Measurements from ENCODE around the gene DBX1. TPM values are rescaled to one million over a fixed set of nuclear protein-coding genes. Genes with fewer than 3 reads are reported as not detected.
A peak's percentile ranks its signal among the peaks of the same experiment; 100 is the strongest.

The DBX1 gene
- total RNA-seq, 4 donors from 2014 or later = not detected

DNA sequence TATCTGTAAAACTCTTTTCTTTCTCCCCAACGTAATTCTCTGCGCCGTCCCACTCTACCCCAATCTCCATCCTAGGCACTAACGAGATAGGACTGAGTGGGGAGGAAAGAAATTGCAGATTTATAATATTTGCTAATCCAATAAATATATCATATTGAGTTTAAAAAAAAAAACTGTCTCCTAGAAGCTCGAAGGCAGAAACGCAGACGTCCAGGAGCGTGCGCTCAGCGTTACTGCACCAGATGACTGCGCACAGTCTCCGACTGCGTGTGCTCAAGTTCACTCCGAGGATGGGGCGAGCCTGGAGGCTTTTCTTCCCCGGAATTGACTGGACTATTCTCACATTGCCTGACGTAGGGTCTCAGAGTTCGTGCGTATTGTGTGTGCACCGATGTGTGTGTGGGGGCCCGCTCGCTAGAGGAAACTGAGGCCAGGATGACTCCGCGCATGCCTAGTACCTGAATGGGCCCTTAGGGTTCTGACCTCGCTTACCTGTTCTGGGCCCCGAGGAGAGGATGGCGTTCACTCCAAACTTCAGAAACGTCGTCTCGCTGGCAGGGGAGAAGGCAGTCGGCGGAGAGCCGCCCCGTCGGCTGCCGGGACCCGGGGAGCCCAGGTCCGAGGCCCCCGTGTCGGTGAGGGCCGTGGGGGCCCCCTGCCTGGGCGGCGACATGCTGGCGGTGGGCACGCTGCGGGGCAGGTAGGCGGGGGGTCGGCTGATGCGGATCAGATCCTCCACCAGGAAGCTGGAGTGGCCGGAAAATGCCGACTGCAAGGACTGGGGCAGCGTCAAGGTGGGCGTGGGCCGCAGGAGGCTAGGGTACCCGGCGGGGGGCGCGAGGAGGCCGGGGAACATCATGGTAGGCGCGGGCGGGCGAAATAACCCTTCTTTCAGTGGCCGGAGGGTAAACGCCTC lies 551 bp downstream of the DBX1 start:
- H3K27ac ChIP-seq = no peak overlapping the region
- peaks cover 99% of the 10 kb centered on the region for H3K27me3 ChIP-seq
- TF ChIP-seq EP300 (IDR thresholded peaks at IDR 0.05) (no peak), POLR2A (IDR thresholded peaks at IDR 0.05) (no peak), POLR2AphosphoS5 (IDR thresholded peaks at IDR 0.05) (no peak)
- TF ChIP-seq, protein P1, sequence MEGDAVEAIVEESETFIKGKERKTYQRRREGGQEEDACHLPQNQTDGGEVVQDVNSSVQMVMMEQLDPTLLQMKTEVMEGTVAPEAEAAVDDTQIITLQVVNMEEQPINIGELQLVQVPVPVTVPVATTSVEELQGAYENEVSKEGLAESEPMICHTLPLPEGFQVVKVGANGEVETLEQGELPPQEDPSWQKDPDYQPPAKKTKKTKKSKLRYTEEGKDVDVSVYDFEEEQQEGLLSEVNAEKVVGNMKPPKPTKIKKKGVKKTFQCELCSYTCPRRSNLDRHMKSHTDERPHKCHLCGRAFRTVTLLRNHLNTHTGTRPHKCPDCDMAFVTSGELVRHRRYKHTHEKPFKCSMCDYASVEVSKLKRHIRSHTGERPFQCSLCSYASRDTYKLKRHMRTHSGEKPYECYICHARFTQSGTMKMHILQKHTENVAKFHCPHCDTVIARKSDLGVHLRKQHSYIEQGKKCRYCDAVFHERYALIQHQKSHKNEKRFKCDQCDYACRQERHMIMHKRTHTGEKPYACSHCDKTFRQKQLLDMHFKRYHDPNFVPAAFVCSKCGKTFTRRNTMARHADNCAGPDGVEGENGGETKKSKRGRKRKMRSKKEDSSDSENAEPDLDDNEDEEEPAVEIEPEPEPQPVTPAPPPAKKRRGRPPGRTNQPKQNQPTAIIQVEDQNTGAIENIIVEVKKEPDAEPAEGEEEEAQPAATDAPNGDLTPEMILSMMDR (IDR thresholded peaks at IDR 0.05) = no peak
- no peak overlapping the region for H3K4me3 ChIP-seq
- no peak for DNase-seq (ENCODE audit: low spot score in 2 of 2)
- peaks cover 41% of the 10 kb centered on the region for H3K4me1 ChIP-seq
- no peaks in the 10 kb centered on the region for H3K9me3 ChIP-seq
- no peaks in the 10 kb centered on the region for H3K36me3 ChIP-seq
- 9% methylated on average over 34 of the region's 65 CpGs for WGBS

DNA sequence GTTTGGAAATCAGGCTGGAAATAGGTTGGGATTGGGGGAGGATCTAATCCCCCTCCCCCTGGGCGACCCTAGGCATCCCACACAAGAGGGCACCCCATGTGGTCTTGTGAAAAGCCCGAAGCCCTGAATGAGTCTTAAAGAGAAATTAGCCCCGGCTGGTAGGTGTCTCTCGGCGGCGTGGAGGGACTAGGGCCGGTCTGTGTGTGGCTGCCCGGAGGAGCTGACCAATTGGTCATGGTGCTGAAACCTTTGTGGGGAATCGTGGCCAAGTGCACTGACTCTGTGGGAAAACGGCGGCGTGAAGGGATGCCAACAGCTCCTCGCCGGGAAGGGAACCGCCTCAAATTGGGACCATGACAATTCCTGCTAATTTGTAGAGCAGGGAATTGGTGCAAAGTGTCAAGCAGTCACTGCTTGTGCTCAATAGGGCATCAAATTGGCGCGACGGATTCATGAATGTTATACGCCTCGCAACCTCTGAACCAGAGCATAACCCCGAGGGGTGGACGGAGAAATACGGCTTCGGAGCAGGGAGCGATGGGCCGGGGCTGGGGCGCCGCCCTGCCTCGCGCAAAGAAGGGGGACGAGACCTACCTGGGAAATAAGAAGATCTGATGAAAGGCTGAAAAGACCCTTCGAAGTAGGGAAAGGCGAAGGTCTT lies 1.5 kb downstream of the DBX1 start:
- Histone ChIP-seq H3K27ac (no peak overlapping the region), H3K36me3 (no peaks in the 10 kb centered on the region), H3K9me3 (no peaks in the 10 kb centered on the region), H3K4me1 (peaks cover 39% of the 10 kb centered on the region), H3K27me3 (peaks cover 92% of the 10 kb centered on the region), H3K4me3 (no peak overlapping the region)
- 8% methylated on average over 28 of the region's 33 CpGs for WGBS
- DNase-seq (ENCODE audit: low spot score in 2 of 2) = no peak
- TF ChIP-seq POLR2AphosphoS5 (IDR thresholded peaks at IDR 0.05) (no peak), POLR2A (IDR thresholded peaks at IDR 0.05) (no peak), EP300 (IDR thresholded peaks at IDR 0.05) (no peak)
- TF ChIP-seq, protein P1 (IDR thresholded peaks at IDR 0.05) = no peak

DNA sequence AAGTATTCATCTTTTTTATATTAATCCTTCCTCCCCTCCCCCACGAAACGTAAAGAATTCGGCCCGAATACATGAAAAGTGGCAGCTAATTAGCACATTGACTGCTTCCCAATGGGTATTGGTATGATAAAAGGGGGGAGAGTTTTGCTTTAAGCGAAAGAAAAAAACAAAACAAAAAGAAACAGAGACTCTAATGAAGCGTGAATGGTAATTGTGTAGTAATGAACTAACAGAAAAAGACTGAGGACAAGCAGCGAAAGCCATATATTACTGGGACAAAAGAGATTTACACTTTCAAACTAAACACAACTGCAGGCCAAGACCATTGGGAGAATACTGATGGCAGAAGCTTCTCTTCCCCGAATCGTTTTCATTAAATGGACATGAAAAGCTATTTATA lies 2.5 kb downstream of the DBX1 start:
- H3K27me3 ChIP-seq = peaks cover 86% of the 10 kb centered on the region
- TF ChIP-seq, protein P1 (IDR thresholded peaks at IDR 0.05) = no peak
- TF ChIP-seq EP300 (IDR thresholded peaks at IDR 0.05) (no peak), POLR2AphosphoS5 (IDR thresholded peaks at IDR 0.05) (no peak), POLR2A (IDR thresholded peaks at IDR 0.05) (no peak)
- WGBS = 12% methylated on average over 9 of the region's 9 CpGs
- DNase-seq (ENCODE audit: low spot score in 2 of 2) = no peak
- H3K9me3 ChIP-seq = no peaks in the 10 kb centered on the region
- H3K27ac ChIP-seq = no peak overlapping the region
- no peaks in the 10 kb centered on the region for H3K36me3 ChIP-seq
- no peak overlapping the region for H3K4me3 ChIP-seq
- peaks cover 29% of the 10 kb centered on the region for H3K4me1 ChIP-seq

DNA sequence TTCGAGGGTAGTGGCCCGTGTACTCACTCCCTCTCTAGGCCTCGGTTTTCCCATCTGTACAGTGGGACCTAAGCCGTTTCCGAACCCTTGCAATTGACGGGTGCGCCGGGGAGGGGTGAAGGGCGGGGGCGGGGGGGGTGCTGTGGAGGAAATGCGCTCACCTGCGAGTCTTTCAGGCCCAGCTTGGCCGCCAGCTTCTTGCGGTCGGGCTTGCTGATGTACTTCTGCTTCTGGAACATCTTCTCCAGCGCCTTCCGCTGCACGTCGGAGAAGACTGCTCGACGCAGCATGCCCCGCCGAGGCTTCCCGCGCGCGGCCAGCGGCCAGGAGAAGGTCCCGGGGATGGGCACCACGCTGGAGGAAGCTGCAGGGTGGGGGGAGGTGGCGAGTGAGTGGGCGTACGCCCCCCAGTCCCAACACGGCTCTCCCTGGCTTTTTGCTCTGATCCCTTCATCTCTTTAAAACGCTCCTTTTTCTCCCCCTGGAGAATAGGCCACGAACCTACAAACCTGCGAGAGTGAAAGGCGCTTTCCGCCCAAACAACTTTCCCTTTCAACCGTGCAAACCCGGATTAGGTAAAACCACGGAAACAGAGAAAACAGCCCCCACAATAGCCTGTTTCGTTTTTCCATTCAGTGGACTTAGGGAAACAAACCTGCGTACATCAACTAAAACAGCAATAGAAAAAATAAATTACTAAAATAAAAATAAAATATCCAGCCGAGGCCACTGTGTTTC lies 3.2 kb downstream of the DBX1 start:
- peaks cover 80% of the 10 kb centered on the region for H3K27me3 ChIP-seq
- WGBS = 3% methylated on average over 32 of the region's 45 CpGs
- H3K4me3 ChIP-seq = peak overlapping the region; percentile 24
- no peak overlapping the region for H3K27ac ChIP-seq
- no peaks in the 10 kb centered on the region for H3K36me3 ChIP-seq
- TF ChIP-seq EP300 (IDR thresholded peaks at IDR 0.05) = no peak
- TF ChIP-seq, protein P1 (IDR thresholded peaks at IDR 0.05) = no peak
- no peak for DNase-seq (ENCODE audit: low spot score in 2 of 2)
- peaks cover 24% of the 10 kb centered on the region for H3K4me1 ChIP-seq
- no peaks in the 10 kb centered on the region for H3K9me3 ChIP-seq

Data from suprapubic skin (tissue), 4 donors.